Stimulated activated CD8-positive, alpha-beta memory T cell treated with anti-CD3 and anti-CD28 coated beads, Interleukin-4, amount 100 ng/mL, for 4 hours (primary cell): ENCODE data around the gene UBE2E2.
A peak's percentile ranks its signal among the peaks of the same experiment; 100 is the strongest.
"Not testable (repeated sequence)": the region's sequence is repeated elsewhere in the genome, so short reads cannot be mapped to it uniquely, and the experiment has no call there.

Source experiments
- DNase-seq, 2 donors: peaks; one replicate each; pipeline ENCODE4 v3.0.0-alpha.2; 2020; ENCODE audit warnings: low read depth in 2 of 2, low spot score in 1 of 2

UBE2E2 gene

GRCh38 chr3:23202921-23203707, at the start of gene UBE2E2:
UBE2E2 (plus strand) TSS chr3:23203327.
- peak in 1 of 2 donors; percentile 26 for DNase-seq

- DNase-seq: no peak
Observed at GRCh38 chr3:23153436-23153835, 49.7 kb upstream of the UBE2E2 start.

- no peak for DNase-seq
Observed at GRCh38 chr3:23157331-23157730, 45.8 kb upstream of the UBE2E2 start.

GRCh38 chr3:23159929-23160328, 43.2 kb upstream of the UBE2E2 start:
- DNase-seq: no peak

- DNase-seq: no peak
Observed at GRCh38 chr3:23161308-23161707, 41.8 kb upstream of the UBE2E2 start.

- DNase-seq: no peak
Observed at GRCh38 chr3:23161896-23162570, 41.1 kb upstream of the UBE2E2 start.

- DNase-seq: no peak
Observed at GRCh38 chr3:23162934-23163333, 40.2 kb upstream of the UBE2E2 start.

GRCh38 chr3:23164746-23165145, 38.4 kb upstream of the UBE2E2 start:
- no peak for DNase-seq

- DNase-seq: no peak
Observed at GRCh38 chr3:23165571-23165970, 37.6 kb upstream of the UBE2E2 start.

GRCh38 chr3:23166276-23166675, 36.9 kb upstream of the UBE2E2 start:
- DNase-seq: no peak

- no peak for DNase-seq
Observed at GRCh38 chr3:23166845-23167244, 36.3 kb upstream of the UBE2E2 start.

GRCh38 chr3:23169551-23169950, 33.6 kb upstream of the UBE2E2 start:
- DNase-seq: no peak

- no peak for DNase-seq
Observed at GRCh38 chr3:23170291-23170690, 32.8 kb upstream of the UBE2E2 start.

GRCh38 chr3:23172059-23172458, 31.1 kb upstream of the UBE2E2 start:
- no peak for DNase-seq

GRCh38 chr3:23174426-23175039, 28.6 kb upstream of the UBE2E2 start:
- DNase-seq: no peak

- no peak for DNase-seq
Observed at GRCh38 chr3:23175341-23176083, 27.6 kb upstream of the UBE2E2 start.

GRCh38 chr3:23176839-23177238, 26.3 kb upstream of the UBE2E2 start:
- DNase-seq: not testable (repeated sequence)

- no peak for DNase-seq
Observed at GRCh38 chr3:23182996-23183513, 20.1 kb upstream of the UBE2E2 start.

- no peak for DNase-seq
Observed at GRCh38 chr3:23183731-23184130, 19.4 kb upstream of the UBE2E2 start.

GRCh38 chr3:23185861-23186260, 17.3 kb upstream of the UBE2E2 start:
- DNase-seq: no peak

GRCh38 chr3:23189187-23189586, 13.9 kb upstream of the UBE2E2 start:
- no peak for DNase-seq
